ENCODE results near the gene ANO1. TPM values are rescaled to one million over a fixed set of nuclear protein-coding genes. Genes with fewer than 3 reads are reported as not detected.
"Not testable (repeated sequence)": the region's sequence is repeated elsewhere in the genome, so short reads cannot be mapped to it uniquely, and the experiment has no call there.

Gene ANO1
- polyA plus RNA-seq, 2 donors, result 5.5 to 5.8 TPM

DNA sequence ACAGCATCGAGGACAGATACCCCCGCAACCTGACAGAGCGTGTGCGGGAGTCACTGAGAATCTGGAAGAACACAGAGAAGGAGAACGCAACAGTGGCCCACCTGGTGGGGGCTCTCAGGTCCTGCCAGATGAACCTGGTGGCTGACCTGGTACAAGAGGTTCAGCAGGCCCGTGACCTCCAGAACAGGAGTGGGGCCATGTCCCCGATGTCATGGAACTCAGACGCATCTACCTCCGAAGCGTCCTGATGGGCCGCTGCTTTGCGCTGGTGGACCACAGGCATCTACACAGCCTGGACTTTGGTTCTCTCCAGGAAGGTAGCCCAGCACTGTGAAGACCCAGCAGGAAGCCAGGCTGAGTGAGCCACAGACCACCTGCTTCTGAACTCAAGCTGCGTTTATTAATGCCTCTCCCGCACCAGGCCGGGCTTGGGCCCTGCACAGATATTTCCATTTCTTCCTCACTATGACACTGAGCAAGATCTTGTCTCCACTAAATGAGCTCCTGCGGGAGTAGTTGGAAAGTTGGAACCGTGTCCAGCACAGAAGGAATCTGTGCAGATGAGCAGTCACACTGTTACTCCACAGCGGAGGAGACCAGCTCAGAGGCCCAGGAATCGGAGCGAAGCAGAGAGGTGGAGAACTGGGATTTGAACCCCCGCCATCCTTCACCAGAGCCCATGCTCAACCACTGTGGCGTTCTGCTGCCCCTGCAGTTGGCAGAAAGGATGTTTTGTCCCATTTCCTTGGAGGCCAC lies 128.3 kb downstream of the ANO1 start:
- no peaks in the 10 kb centered on the region for H3K27me3 ChIP-seq (ENCODE audit: control insufficient read depth in 1 of 2, insufficient read depth in 2 of 2, low read length in 2 of 2)
- H3K36me3 ChIP-seq (ENCODE audit: control insufficient read depth in 2 of 2, insufficient read depth in 2 of 2, low read length in 1 of 2), result peaks cover 11 to 24% of the 10 kb centered on the region in 2 donors
- H3K4me3 ChIP-seq (ENCODE audit: low read depth in 1 of 2, low read length in 2 of 2), result no peak overlapping the region
- 95% methylated on average over 22 of the region's 22 CpGs for WGBS, 2 donors
- no peaks in the 10 kb centered on the region for H3K9me3 ChIP-seq (ENCODE audit: control insufficient read depth in 2 of 2, insufficient read depth in 1 of 2, low read depth in 1 of 2, low read length in 1 of 2)
- no peak overlapping the region for H3K27ac ChIP-seq (ENCODE audit: low read depth in 2 of 2, low read length in 1 of 2)
- H3K4me1 ChIP-seq (ENCODE audit: control insufficient read depth in 2 of 2, insufficient read depth in 2 of 2, low read length in 1 of 2), result peaks cover 4 to 5% of the 10 kb centered on the region in 2 donors

DNA sequence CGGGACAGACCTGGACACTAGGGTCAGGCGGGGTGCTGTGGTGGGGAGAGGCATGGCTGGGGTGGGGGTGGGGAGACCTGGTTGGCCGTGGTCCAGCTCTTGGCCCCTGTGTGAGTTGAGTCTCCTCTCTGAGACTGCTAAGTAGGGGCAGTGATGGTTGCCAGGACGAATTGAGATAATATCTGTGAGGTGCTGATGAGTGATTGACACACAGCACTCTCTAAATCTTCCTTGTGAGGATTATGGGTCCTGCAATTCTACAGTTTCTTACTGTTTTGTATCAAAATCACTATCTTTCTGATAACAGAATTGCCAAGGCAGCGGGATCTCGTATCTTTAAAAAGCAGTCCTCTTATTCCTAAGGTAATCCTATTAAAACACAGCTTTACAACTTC lies 128.9 kb downstream of the ANO1 start:
- Histone ChIP-seq H3K36me3 (ENCODE audit: control insufficient read depth in 2 of 2, insufficient read depth in 2 of 2, low read length in 1 of 2) (peaks cover 11 to 24% of the 10 kb centered on the region in 2 donors), H3K27ac (ENCODE audit: low read depth in 2 of 2, low read length in 1 of 2) (no peak overlapping the region), H3K4me3 (ENCODE audit: low read depth in 1 of 2, low read length in 2 of 2) (no peak overlapping the region), H3K9me3 (ENCODE audit: control insufficient read depth in 2 of 2, insufficient read depth in 1 of 2, low read depth in 1 of 2, low read length in 1 of 2) (no peaks in the 10 kb centered on the region), H3K27me3 (ENCODE audit: control insufficient read depth in 1 of 2, insufficient read depth in 2 of 2, low read length in 2 of 2) (no peaks in the 10 kb centered on the region), H3K4me1 (ENCODE audit: control insufficient read depth in 2 of 2, insufficient read depth in 2 of 2, low read length in 1 of 2) (peaks cover 4 to 5% of the 10 kb centered on the region in 2 donors)
- WGBS, 2 donors, result 79 to 82% methylated on average over 6 of the region's 6 CpGs

DNA sequence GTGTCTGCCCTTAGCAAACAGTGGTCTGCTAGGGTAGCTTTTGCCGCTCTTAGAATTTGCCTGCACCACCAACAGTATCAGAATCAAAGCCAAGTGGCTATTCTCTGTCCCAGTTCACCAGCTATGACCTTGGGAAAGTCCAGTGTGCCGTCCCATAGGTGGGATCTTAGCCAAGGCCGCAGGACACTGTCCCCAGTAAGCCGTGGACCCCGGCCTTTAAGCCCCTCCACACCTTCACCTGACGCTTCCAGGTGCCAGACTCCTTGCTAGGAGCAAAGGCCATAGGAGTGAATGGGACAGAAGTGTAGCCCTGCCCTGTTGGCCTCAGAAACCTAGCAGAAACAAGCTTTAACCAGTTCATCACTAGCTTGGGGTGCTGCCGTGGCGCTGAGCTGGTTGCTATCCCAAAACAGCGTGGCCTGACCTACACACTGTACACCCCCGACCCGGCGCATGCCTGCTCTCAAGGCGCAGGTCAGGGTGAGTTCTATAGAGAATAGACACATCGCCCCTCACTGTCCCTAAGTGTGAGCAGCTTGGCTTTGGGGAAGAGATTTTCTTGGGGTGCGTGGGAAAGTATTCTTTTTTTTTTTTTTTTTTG lies 129.5 kb downstream of the ANO1 start:
- Histone ChIP-seq H3K4me1 (ENCODE audit: control insufficient read depth in 2 of 2, insufficient read depth in 2 of 2, low read length in 1 of 2) (peaks cover 5 to 10% of the 10 kb centered on the region in 2 donors), H3K27me3 (ENCODE audit: control insufficient read depth in 1 of 2, insufficient read depth in 2 of 2, low read length in 2 of 2) (no peaks in the 10 kb centered on the region), H3K4me3 (ENCODE audit: low read depth in 1 of 2, low read length in 2 of 2) (no peak overlapping the region), H3K27ac (ENCODE audit: low read depth in 2 of 2, low read length in 1 of 2) (no peak overlapping the region), H3K36me3 (ENCODE audit: control insufficient read depth in 2 of 2, insufficient read depth in 2 of 2, low read length in 1 of 2) (peaks cover 11 to 24% of the 10 kb centered on the region in 2 donors), H3K9me3 (ENCODE audit: control insufficient read depth in 2 of 2, insufficient read depth in 1 of 2, low read depth in 1 of 2, low read length in 1 of 2) (no peaks in the 10 kb centered on the region)
- WGBS, 2 donors, result 89 to 92% methylated on average over 15 of the region's 15 CpGs

DNA sequence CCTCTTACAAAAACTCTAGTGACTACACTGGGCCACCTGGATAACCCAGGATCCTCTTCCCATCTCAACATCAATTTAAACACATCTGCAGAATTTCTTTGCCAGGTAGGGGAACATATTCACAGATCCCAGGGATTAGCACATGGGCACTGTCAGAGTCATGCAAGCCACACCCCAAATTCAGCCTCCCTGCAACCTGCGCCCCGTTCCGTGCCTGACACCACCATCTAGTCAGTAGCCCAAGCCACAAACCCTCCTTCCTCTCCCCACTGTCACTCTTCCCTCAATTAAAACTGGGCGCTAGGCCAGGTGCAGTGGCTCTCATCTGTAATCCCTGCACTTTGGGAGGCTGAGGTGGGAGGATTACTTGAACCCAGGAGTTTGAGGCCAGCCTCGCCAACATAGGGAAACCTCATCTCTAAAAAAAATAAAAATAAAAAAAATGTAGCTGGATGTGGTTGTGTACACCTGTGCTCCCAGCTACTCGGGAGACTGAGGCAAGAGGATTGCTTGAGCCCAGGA lies 131.3 kb downstream of the ANO1 start:
- Histone ChIP-seq H3K27me3 (ENCODE audit: control insufficient read depth in 1 of 2, insufficient read depth in 2 of 2, low read length in 2 of 2) (no peaks in the 10 kb centered on the region), H3K4me1 (ENCODE audit: control insufficient read depth in 2 of 2, insufficient read depth in 2 of 2, low read length in 1 of 2) (peaks cover 5 to 10% of the 10 kb centered on the region in 2 donors), H3K27ac (ENCODE audit: low read depth in 2 of 2, low read length in 1 of 2) (no peak overlapping the region), H3K4me3 (ENCODE audit: low read depth in 1 of 2, low read length in 2 of 2) (no peak overlapping the region), H3K9me3 (ENCODE audit: control insufficient read depth in 2 of 2, insufficient read depth in 1 of 2, low read depth in 1 of 2, low read length in 1 of 2) (no peaks in the 10 kb centered on the region), H3K36me3 (ENCODE audit: control insufficient read depth in 2 of 2, insufficient read depth in 2 of 2, low read length in 1 of 2) (peaks cover 11 to 24% of the 10 kb centered on the region in 2 donors)
- 91 to 95% methylated on average over 6 of the region's 6 CpGs for WGBS, 2 donors

DNA sequence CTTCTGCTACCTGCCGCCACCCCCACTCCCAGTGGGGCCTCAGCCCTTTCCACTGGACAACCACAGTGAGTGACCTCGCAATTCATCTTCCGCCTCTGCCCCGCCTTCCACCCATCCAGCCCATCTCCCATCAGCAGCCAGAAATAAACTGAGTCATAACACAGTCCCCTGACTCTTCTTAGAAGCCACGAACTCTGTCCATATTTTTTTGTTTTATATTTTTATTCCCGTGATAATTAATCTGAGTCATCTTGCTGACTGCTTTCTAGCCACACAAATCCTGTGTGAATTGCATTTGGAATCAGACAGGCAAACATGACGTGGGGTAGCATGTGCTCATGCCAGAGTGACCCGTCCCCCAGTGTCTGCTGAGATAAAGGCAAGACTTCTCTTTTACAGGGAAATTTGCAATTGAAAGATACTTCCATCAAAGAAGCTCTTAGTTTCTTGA lies 132.0 kb downstream of the ANO1 start:
- Histone ChIP-seq H3K9me3 (ENCODE audit: control insufficient read depth in 2 of 2, insufficient read depth in 1 of 2, low read depth in 1 of 2, low read length in 1 of 2) (no peaks in the 10 kb centered on the region), H3K27me3 (ENCODE audit: control insufficient read depth in 1 of 2, insufficient read depth in 2 of 2, low read length in 2 of 2) (no peaks in the 10 kb centered on the region), H3K4me3 (ENCODE audit: low read depth in 1 of 2, low read length in 2 of 2) (no peak overlapping the region), H3K4me1 (ENCODE audit: control insufficient read depth in 2 of 2, insufficient read depth in 2 of 2, low read length in 1 of 2) (peaks cover 1 to 6% of the 10 kb centered on the region in 2 donors), H3K36me3 (ENCODE audit: control insufficient read depth in 2 of 2, insufficient read depth in 2 of 2, low read length in 1 of 2) (peaks cover 11 to 23% of the 10 kb centered on the region in 2 donors), H3K27ac (ENCODE audit: low read depth in 2 of 2, low read length in 1 of 2) (no peak overlapping the region)
- WGBS, 2 donors, result 78 to 83% methylated on average over 8 of the region's 8 CpGs

DNA sequence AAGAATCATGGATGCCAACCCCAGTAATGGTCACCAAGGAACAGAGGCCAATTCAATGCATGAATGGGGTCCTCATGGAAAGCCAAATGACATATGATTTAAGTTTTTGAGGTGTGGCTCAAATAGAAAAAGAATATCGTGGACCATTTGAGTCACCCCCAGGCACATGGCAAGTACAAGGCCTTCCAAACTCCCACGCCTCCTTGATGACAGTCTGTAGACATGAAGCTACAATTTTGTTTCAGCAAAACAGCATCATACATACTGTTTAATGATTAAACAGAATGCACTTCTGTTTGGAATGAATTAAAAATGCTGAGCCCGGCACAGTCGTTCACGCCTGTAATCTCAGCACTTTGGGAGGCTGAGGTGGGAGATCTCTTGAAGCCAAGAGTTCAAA lies 132.4 kb downstream of the ANO1 start:
- WGBS, 2 donors, result 84 to 86% methylated on average over 5 of the region's 5 CpGs
- Histone ChIP-seq H3K4me1 (ENCODE audit: control insufficient read depth in 2 of 2, insufficient read depth in 2 of 2, low read length in 1 of 2) (peaks cover 0 to 6% of the 10 kb centered on the region in 2 donors), H3K9me3 (ENCODE audit: control insufficient read depth in 2 of 2, insufficient read depth in 1 of 2, low read depth in 1 of 2, low read length in 1 of 2) (no peaks in the 10 kb centered on the region), H3K27me3 (ENCODE audit: control insufficient read depth in 1 of 2, insufficient read depth in 2 of 2, low read length in 2 of 2) (no peaks in the 10 kb centered on the region), H3K36me3 (ENCODE audit: control insufficient read depth in 2 of 2, insufficient read depth in 2 of 2, low read length in 1 of 2) (peaks cover 11 to 19% of the 10 kb centered on the region in 2 donors), H3K4me3 (ENCODE audit: low read depth in 1 of 2, low read length in 2 of 2) (no peak overlapping the region), H3K27ac (ENCODE audit: low read depth in 2 of 2, low read length in 1 of 2) (no peak overlapping the region)

DNA sequence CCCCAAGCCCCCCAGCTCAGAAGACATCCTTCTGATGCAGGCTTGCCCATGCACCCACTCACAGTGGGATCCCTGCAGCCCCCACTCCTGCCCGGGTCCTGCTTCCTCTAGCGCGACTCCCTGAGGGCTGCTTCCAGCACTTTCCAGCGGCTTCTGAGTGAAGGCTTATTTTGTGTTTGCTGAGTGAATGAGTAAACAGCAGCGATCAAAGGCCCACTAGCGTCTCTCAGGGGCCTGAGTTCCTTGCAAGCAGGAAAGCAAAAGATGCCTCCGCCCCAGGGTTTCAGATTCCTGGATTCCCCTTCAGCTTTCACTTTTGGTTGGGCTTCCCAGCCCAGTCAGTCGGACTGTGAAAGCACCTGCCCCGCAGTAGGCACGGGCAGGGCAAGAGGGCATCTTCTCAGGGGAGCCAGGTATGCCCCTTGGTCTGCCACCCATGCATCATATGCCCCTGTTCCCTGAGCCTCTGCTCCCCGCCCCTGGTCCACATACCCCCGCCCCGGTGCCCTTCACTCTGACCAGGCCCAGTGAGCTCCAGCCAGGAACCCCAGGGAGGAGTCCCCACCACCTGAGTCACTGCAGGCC lies 134.2 kb downstream of the ANO1 start:
- H3K4me3 ChIP-seq (ENCODE audit: low read depth in 1 of 2, low read length in 2 of 2), result no peak overlapping the region
- peaks cover 0 to 6% of the 10 kb centered on the region in 2 donors for H3K4me1 ChIP-seq (ENCODE audit: control insufficient read depth in 2 of 2, insufficient read depth in 2 of 2, low read length in 1 of 2)
- peaks cover 3 to 5% of the 10 kb centered on the region in 2 donors for H3K36me3 ChIP-seq (ENCODE audit: control insufficient read depth in 2 of 2, insufficient read depth in 2 of 2, low read length in 1 of 2)
- no peaks in the 10 kb centered on the region for H3K9me3 ChIP-seq (ENCODE audit: control insufficient read depth in 2 of 2, insufficient read depth in 1 of 2, low read depth in 1 of 2, low read length in 1 of 2)
- no peaks in the 10 kb centered on the region for H3K27me3 ChIP-seq (ENCODE audit: control insufficient read depth in 1 of 2, insufficient read depth in 2 of 2, low read length in 2 of 2)
- H3K27ac ChIP-seq (ENCODE audit: low read depth in 2 of 2, low read length in 1 of 2), result no peak overlapping the region
- 42 to 43% methylated on average over 13 of the region's 13 CpGs for WGBS, 2 donors

DNA sequence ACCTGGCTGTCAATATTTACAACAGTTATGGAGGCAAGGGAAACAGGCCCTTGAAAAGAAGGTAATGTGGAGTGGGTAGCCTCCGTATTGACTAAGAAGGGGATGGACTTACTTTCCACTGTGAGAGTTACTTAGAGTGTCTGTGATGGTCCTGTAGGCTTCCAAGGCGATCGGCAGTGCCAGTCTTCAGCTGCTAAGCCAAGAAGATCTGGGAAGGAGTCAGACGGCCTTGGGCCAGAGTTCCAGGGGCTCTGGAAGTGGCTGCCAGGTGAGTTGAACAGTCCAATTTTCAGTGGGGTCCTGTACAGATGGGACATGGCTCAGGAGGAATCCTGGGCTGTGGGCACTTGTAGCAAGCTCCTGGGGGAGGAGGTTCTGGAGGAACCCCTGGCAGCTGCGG lies 139.3 kb downstream of the ANO1 start:
- H3K4me1 ChIP-seq (ENCODE audit: control insufficient read depth in 2 of 2, insufficient read depth in 2 of 2, low read length in 1 of 2); H3K4me3 ChIP-seq (ENCODE audit: low read depth in 1 of 2, low read length in 2 of 2); H3K27ac ChIP-seq (ENCODE audit: low read depth in 2 of 2, low read length in 1 of 2); H3K27me3 ChIP-seq (ENCODE audit: control insufficient read depth in 1 of 2, insufficient read depth in 2 of 2, low read length in 2 of 2); H3K36me3 ChIP-seq (ENCODE audit: control insufficient read depth in 2 of 2, insufficient read depth in 2 of 2, low read length in 1 of 2); H3K9me3 ChIP-seq (ENCODE audit: control insufficient read depth in 2 of 2, insufficient read depth in 1 of 2, low read depth in 1 of 2, low read length in 1 of 2): not testable (repeated sequence)
- 81 to 84% methylated on average over 5 of the region's 5 CpGs for WGBS, 2 donors

DNA sequence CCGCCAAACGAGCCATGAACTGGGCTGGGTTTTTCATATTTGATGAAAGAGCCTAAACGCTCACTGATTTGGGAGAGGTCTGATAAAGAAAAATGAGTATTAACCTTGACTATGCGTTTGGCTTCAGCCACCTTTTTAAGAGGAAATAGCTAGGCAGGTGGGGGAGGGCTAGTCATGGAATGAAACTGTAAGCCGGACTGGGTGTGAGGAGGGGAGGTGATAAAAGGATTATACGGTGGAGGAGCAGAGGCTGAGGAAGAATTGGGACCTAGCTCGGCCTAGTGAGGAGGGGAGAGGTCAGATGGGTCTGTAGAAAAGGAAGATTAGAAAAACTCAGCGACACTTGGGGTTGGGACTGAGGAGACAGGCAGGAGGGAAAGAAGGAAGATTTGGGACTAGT lies 140.0 kb downstream of the ANO1 start:
- H3K4me1 ChIP-seq (ENCODE audit: control insufficient read depth in 2 of 2, insufficient read depth in 2 of 2, low read length in 1 of 2); H3K9me3 ChIP-seq (ENCODE audit: control insufficient read depth in 2 of 2, insufficient read depth in 1 of 2, low read depth in 1 of 2, low read length in 1 of 2); H3K36me3 ChIP-seq (ENCODE audit: control insufficient read depth in 2 of 2, insufficient read depth in 2 of 2, low read length in 1 of 2); H3K27ac ChIP-seq (ENCODE audit: low read depth in 2 of 2, low read length in 1 of 2); H3K27me3 ChIP-seq (ENCODE audit: control insufficient read depth in 1 of 2, insufficient read depth in 2 of 2, low read length in 2 of 2); H3K4me3 ChIP-seq (ENCODE audit: low read depth in 1 of 2, low read length in 2 of 2): not testable (repeated sequence)
- WGBS, 2 donors, result 64 to 65% methylated on average over 8 of the region's 8 CpGs

Measured in esophagus (tissue), 2 donors.